Pons (tissue), 1 donor: Measurements from ENCODE around the gene SMIM13.
A peak's percentile ranks its signal among the peaks of the same experiment; 100 is the strongest.

ENCODE experiments used
- DNase-seq: peaks from one replicate; pipeline ENCODE4 v3.0.0-alpha.2; 2016; ENCODE audit warnings: low spot score

SMIM13 gene

GRCh38 chr6:11153447-11153846 lies 59.8 kb downstream of the SMIM13 start:
- no peak for DNase-seq

- no peak for DNase-seq
Observed at GRCh38 chr6:11155589-11155988, 62.0 kb downstream of the SMIM13 start.

- no peak for DNase-seq
Observed at GRCh38 chr6:11160199-11160598, 66.6 kb downstream of the SMIM13 start.

- DNase-seq, result peak; percentile 98
Observed at GRCh38 chr6:11161031-11161956, 67.7 kb downstream of the SMIM13 start.

GRCh38 chr6:11162262-11162661 lies 68.6 kb downstream of the SMIM13 start:
- no peak for DNase-seq

GRCh38 chr6:11163932-11164331 lies 70.3 kb downstream of the SMIM13 start:
- no peak for DNase-seq

- no peak for DNase-seq
Observed at GRCh38 chr6:11164717-11165646, 71.3 kb downstream of the SMIM13 start.

- no peak for DNase-seq
Observed at GRCh38 chr6:11166948-11167347, 73.3 kb downstream of the SMIM13 start.

- DNase-seq, result no peak
Observed at GRCh38 chr6:11168091-11168635, 74.5 kb downstream of the SMIM13 start.

GRCh38 chr6:11171952-11172351 lies 78.3 kb downstream of the SMIM13 start:
- no peak for DNase-seq

GRCh38 chr6:11172501-11173327 lies 79.1 kb downstream of the SMIM13 start:
- DNase-seq, result peak; percentile 58

GRCh38 chr6:11174242-11174611 lies 80.6 kb downstream of the SMIM13 start:
- no peak for DNase-seq

- no peak for DNase-seq
Observed at GRCh38 chr6:11177271-11177670, 83.6 kb downstream of the SMIM13 start.

GRCh38 chr6:11179088-11179418 lies 85.4 kb downstream of the SMIM13 start:
- DNase-seq, result no peak

GRCh38 chr6:11179419-11180202 lies 86.0 kb downstream of the SMIM13 start:
- no peak for DNase-seq

- DNase-seq, result no peak
Observed at GRCh38 chr6:11181478-11182136, 88.0 kb downstream of the SMIM13 start.

GRCh38 chr6:11183761-11184362 lies 90.2 kb downstream of the SMIM13 start:
- DNase-seq, result no peak

- no peak for DNase-seq
Observed at GRCh38 chr6:11185204-11185842, 91.7 kb downstream of the SMIM13 start.

- DNase-seq, result no peak
Observed at GRCh38 chr6:11187301-11187700, 93.7 kb downstream of the SMIM13 start.
